Measurements from ENCODE around the gene AK2. TPM values are rescaled to one million over a fixed set of nuclear protein-coding genes. Genes with fewer than 3 reads are reported as not detected.

Gene AK2
- total and polyA plus RNA-seq, 7 donors: 79.6 to 202 (median 139) TPM

DNA sequence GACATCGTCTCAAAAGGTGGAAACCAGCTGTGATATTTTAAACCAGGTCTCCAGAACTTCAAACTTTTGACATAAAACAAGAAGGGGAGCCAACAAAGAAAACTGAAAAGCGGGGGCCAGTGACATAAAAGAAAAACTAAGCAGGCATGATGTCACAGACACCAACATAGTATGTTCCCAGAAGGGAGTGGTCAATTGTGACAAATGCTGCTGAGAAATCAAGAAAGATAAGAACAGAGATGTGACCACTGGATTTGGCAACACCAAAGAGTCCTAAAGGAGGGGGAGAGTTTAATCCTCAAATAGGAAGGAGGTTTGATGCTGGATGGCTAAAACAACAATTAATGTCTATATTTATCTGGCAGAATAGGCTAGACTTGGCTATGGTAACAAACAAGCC is 69.8 kb downstream of the AK2 start:
- intact Hi-C loops (cut with DNase I): loop anchor here (5.0 kb wide), 1 partner anchor 40 kb away; no protein-coding TSS in a partner anchor
- Histone ChIP-seq H3K4me3 (no peak overlapping the region), H3K27me3 (no peaks in the 10 kb centered on the region), H3K4me1 (peaks cover 0 to 19% (median 15%) of the 10 kb centered on the region in 4 donors), H3K9me3 (no peaks in the 10 kb centered on the region), H3K36me3 (no peaks in the 10 kb centered on the region), H3K27ac (no peak overlapping the region)
- DNase-seq: no peak
- WGBS, 2 donors: 91 to 96% methylated on average over 2 of the region's 2 CpGs
- no peak for TF ChIP-seq POLR2AphosphoS5 (IDR thresholded peaks at IDR 0.05)
- TF ChIP-seq EP300 (IDR thresholded peaks at IDR 0.05): no peak
- TF ChIP-seq, protein P1, sequence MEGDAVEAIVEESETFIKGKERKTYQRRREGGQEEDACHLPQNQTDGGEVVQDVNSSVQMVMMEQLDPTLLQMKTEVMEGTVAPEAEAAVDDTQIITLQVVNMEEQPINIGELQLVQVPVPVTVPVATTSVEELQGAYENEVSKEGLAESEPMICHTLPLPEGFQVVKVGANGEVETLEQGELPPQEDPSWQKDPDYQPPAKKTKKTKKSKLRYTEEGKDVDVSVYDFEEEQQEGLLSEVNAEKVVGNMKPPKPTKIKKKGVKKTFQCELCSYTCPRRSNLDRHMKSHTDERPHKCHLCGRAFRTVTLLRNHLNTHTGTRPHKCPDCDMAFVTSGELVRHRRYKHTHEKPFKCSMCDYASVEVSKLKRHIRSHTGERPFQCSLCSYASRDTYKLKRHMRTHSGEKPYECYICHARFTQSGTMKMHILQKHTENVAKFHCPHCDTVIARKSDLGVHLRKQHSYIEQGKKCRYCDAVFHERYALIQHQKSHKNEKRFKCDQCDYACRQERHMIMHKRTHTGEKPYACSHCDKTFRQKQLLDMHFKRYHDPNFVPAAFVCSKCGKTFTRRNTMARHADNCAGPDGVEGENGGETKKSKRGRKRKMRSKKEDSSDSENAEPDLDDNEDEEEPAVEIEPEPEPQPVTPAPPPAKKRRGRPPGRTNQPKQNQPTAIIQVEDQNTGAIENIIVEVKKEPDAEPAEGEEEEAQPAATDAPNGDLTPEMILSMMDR (IDR thresholded peaks at IDR 0.05): no peak
- TF ChIP-seq POLR2A (IDR thresholded peaks at IDR 0.05): no peak

DNA sequence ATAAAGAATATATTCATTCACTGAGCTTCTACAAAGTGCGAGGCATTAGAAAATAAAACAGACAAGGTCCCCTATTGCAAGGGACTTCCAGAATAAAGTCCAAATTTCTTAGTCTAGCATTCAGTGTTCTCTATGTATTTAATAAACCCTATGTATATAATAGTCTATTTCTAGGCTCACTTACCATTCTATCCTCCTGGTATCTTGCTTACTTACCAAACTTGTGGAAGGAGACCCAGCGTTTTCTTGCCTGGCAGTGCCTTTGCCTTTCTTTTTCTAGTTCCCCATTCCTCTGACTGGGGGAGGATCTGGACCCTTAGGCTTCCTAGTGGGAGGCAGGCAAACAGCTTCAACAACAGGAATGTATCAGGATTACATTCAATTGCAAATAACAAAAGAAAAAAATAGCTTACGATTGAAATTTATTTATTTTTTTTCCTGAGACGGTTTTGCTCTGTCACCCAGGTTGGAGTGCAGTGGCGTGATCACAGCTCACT is 71.4 kb downstream of the AK2 start:
- peak overlapping the region; percentile 95 to 99 (median 96) for H3K27ac ChIP-seq
- intact Hi-C loops (cut with DNase I): loop anchor here (5.0 kb wide), 1 partner anchor 42 kb away; no protein-coding TSS in a partner anchor
- WGBS, 2 donors: 81 to 86% methylated on average over 5 of the region's 5 CpGs
- peaks cover 0 to 34% (median 30%) of the 10 kb centered on the region in 4 donors for H3K4me1 ChIP-seq
- no peak for TF ChIP-seq EP300 (IDR thresholded peaks at IDR 0.05)
- TF ChIP-seq, protein P1 (IDR thresholded peaks at IDR 0.05): no peak
- H3K4me3 ChIP-seq: peak overlapping the region in 3 of 4 donors; percentile 73 to 92 (median 91)
- no peaks in the 10 kb centered on the region for H3K36me3 ChIP-seq
- no peaks in the 10 kb centered on the region for H3K9me3 ChIP-seq
- no peak for DNase-seq
- no peaks in the 10 kb centered on the region for H3K27me3 ChIP-seq

DNA sequence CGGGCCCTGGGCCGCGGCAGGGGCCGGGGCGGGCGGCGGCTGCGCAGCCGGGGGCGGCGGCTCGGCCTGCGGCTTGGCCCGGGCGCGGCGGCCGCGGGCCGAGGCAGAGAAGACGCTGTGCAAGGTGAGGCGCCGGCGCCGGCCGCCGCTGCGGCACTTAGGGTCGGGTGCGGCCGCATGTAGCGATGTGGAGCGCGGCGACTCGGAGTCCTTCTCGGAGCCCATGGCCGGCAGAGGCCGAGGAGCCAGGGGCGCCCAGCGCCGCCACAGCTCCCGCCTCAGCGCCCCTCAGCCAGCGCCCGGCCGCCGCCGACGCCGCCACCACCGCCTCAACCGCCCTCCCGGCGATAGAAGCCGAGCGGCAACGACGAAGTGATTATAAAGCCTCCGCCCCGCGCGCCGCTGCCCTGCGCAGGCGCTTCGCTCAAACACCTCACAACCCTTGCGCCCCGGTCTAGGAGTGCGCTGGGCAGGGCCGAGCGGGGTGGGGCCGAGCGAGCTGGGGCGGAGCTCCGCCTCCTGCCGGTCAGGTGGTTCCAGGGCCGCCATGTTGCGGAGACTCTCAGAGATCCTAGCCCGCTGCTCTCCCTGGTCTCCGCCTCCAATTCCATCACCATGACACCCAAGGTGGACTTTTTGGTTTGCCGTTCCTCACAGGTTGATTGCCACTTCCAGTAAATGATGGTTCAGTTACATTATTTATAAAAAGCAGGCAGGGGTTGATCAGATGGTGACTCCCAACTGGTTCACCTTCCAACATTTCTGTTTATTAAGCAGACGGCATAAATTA is 72.0 kb downstream of the AK2 start, which contains the start of gene RNF19B:
Gene RNF19B (minus strand): TSS at position 349 of the 790 bp plus-strand sequence. CDS start 124 bp downstream, at position 225.
- intact Hi-C loops (cut with DNase I): loop anchor here (5.0 kb wide), 2 partner anchors 43 to 62 kb away; partner anchors contain the start of gene TMEM54
- Histone ChIP-seq H3K27me3 (no peaks in the 10 kb centered on the region), H3K9me3 (no peaks in the 10 kb centered on the region), H3K4me1 (peaks cover 0 to 37% (median 33%) of the 10 kb centered on the region in 4 donors), H3K27ac (peak within 1 kb of the TSS; percentile 95 to 99 (median 96)), H3K4me3 (peak within 1 kb of the TSS; percentile 73 to 92 (median 90)), H3K36me3 (no peaks in the 10 kb centered on the region)
- peak; percentile 98 for DNase-seq
- 1% methylated on average over 83 of the region's 83 CpGs for WGBS, 2 donors
- TF ChIP-seq POLR2A (IDR thresholded peaks at IDR 0.05) (peak; percentile 80 to 91), POLR2AphosphoS5 (IDR thresholded peaks at IDR 0.05) (peak; percentile 99 to 100 (median 99)), EP300 (IDR thresholded peaks at IDR 0.05) (peak in 1 of 4 donors; percentile 25)
- TF ChIP-seq, protein P1 (IDR thresholded peaks at IDR 0.05): peak in 2 of 4 experiments; percentile 15 to 32

DNA sequence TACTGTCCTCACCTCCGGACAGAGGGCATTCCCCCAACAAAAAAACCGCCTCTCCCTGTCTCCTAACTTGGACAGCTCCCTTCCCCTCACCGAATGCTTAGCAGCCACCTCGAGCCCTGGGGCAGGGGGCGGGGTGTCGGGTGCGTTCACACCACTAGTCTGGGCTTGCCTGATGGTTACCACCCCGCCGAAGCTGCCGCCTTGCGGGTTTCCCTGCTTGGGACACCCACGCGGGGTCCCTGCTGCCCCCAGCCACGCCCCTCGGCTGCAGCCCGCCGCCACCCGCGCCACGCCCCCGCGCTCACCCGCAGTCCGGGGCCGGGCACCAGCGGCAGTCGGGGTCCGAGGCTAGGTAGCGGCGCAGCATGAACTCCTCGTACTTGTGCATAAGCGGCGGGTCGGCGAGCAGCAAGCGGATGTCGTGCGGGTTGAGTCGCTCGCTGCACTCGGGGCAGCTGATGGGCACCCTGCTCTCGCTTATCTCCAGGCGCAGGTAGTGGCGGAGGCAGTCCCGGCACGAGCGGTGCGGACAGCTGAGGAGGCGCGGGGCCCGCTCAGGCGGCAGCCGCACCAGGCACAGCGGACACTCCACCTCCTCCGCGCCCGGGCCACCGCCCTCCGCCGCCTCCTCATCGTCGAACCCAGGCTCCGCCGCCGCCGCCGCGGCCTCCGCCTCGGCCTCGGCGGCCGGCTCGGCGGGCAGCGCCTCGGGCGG is 72.8 kb downstream of the AK2 start:
- H3K27me3 ChIP-seq: no peaks in the 10 kb centered on the region
- H3K36me3 ChIP-seq: no peaks in the 10 kb centered on the region
- 0% methylated on average over 78 of the region's 78 CpGs for WGBS, 2 donors
- H3K4me1 ChIP-seq: peaks cover 0 to 39% (median 34%) of the 10 kb centered on the region in 4 donors
- H3K4me3 ChIP-seq: peak overlapping the region; percentile 73 to 92 (median 90)
- TF ChIP-seq POLR2A (IDR thresholded peaks at IDR 0.05) (no peak), POLR2AphosphoS5 (IDR thresholded peaks at IDR 0.05) (peak in 1 of 4 donors; percentile 46)
- H3K27ac ChIP-seq: peak overlapping the region; percentile 95 to 99 (median 96)
- no peaks in the 10 kb centered on the region for H3K9me3 ChIP-seq
- intact Hi-C loops (cut with DNase I): loop anchor here (5.0 kb wide), 1 partner anchor 62 kb away; the partner anchor contains the start of gene TMEM54
- peak; percentile 84 for DNase-seq

All from sigmoid colon (tissue), 7 donors.